Measurements from ENCODE around the gene EXOC6B.

EXOC6B gene

DNA sequence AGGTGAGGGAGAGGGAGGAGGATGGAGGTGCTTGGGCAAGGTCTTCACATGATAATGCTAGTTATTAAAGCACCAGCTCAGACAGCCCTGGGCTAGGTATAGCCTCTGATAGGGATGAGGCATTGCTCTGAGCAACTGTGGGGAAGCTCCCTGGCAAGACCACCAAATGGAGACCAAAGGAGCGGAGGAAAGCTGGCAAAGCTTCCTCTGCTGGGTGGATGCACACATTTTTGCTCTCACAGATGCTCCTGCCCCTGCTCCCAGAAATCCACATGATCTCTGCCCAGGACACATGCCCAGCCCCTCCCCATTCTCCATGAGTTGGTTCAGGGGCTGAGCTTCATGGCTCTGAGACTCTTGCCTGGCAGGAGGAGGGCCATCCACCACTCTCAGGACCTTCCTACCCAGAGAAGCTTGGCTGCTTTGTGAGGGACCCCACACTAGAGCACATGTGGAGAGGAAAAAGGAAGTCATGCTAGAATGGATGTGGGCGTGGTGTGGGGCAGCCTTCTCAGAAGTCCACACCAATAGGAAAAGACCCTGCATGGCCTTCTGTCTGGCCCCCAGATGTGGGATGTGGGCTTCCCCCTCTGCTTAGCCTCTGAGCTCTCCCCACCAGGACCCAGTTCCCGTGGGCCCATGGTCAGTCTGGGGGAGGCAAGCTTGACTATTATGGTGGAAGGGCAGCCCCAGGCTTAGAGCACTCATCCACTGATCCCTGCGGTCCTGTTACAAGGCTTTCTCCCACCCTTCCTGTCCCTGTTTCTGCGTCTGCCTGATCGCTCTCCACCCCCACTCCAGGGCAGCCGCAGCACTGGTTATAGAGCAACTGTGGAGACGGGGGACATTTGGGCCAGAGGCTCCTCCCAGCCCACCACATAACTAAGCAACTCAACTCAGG, 667.7 kb downstream of the EXOC6B start:
- 86 to 90% methylated on average over 8 of the region's 8 CpGs for WGBS, 2 experiments
- H3K9me3 ChIP-seq (ENCODE audit: control insufficient read depth, low read length) = no peaks in the 10 kb centered on the region
- no peaks in the 10 kb centered on the region for H3K27me3 ChIP-seq (ENCODE audit: control insufficient read depth, insufficient read depth, low read length, poor library complexity, severe bottlenecking)
- no peak overlapping the region for H3K4me3 ChIP-seq (ENCODE audit: insufficient read depth, low read depth, low read length)
- H3K27ac ChIP-seq (ENCODE audit: insufficient read depth, low read depth, low read length, poor library complexity, severe bottlenecking) = no peak overlapping the region
- no peaks in the 10 kb centered on the region for H3K36me3 ChIP-seq (ENCODE audit: control insufficient read depth, insufficient read depth, low read length)
- peaks cover 5% of the 10 kb centered on the region for H3K4me1 ChIP-seq (ENCODE audit: control insufficient read depth, insufficient read depth, low read length)

DNA sequence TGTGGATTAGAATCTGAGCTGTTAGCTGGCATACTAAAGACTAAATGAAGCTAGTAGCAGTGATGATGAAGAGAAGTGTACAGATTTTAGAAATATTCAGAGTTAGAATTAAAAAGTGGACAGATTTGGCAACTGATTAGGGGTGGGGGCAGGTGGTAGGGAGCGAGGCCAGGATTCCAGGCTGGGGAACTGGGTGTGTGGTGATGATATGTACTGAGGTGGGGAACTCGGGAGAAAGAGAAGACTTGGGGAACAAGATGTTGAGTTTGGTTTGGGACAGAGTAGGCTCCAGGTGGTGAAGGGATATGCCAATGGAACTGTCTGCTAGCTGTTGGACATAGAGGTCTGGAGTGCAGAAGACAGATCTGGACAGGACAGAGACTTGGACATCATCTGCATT, 669.0 kb downstream of the EXOC6B start:
- Histone ChIP-seq H3K27ac (ENCODE audit: insufficient read depth, low read depth, low read length, poor library complexity, severe bottlenecking) (no peak overlapping the region), H3K9me3 (ENCODE audit: control insufficient read depth, low read length) (no peaks in the 10 kb centered on the region), H3K4me3 (ENCODE audit: insufficient read depth, low read depth, low read length) (no peak overlapping the region), H3K4me1 (ENCODE audit: control insufficient read depth, insufficient read depth, low read length) (peaks cover 5% of the 10 kb centered on the region), H3K27me3 (ENCODE audit: control insufficient read depth, insufficient read depth, low read length, poor library complexity, severe bottlenecking) (no peaks in the 10 kb centered on the region), H3K36me3 (ENCODE audit: control insufficient read depth, insufficient read depth, low read length) (no peaks in the 10 kb centered on the region)
- 85 to 86% methylated on average over 2 of the region's 2 CpGs for WGBS, 2 experiments

DNA sequence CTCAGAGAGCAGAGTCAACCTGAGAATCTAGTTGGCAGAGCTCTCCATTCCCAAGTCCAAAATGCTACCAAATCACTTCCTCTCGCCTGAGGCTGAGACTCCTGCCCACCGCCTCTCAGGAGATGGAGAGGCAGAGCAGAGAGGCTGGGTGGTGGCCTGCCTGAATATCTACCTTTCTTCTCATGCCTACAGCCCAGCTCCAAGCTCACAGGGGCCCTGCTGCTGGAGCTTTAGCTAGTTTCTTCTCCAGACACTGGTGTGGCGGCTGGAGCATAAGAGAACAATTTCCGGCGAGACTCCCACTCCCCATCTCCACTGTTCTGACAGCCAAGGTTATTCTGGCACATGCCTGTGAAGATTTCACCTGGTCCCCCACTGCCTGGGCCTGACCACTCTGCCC, 670.1 kb downstream of the EXOC6B start:
- Histone ChIP-seq H3K4me1 (ENCODE audit: control insufficient read depth, insufficient read depth, low read length) (peaks cover 5% of the 10 kb centered on the region), H3K27me3 (ENCODE audit: control insufficient read depth, insufficient read depth, low read length, poor library complexity, severe bottlenecking) (peaks cover 7% of the 10 kb centered on the region), H3K9me3 (ENCODE audit: control insufficient read depth, low read length) (no peaks in the 10 kb centered on the region), H3K27ac (ENCODE audit: insufficient read depth, low read depth, low read length, poor library complexity, severe bottlenecking) (no peak overlapping the region), H3K36me3 (ENCODE audit: control insufficient read depth, insufficient read depth, low read length) (no peaks in the 10 kb centered on the region), H3K4me3 (ENCODE audit: insufficient read depth, low read depth, low read length) (no peak overlapping the region)
- 93 to 95% methylated on average over 5 of the region's 5 CpGs for WGBS, 2 experiments

DNA sequence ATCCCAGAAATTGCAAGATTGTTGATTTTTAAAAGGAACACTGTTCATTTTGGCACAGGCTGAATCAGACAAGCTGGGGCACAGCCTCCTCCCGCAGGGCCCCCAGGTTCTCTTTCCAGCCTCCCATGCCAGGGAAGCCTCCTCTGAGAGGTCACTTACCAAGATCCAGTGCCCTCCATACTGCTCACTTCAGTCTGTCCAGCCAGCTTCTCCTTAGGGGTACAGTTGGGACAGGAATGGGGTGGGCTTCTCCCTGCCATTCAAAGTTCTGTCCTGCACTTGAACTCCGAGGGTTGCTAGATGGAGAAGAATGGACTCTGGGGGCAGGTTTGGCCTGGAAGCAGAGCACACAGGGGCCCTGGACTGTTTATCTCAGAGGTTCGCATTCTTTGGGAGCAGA, 670.7 kb downstream of the EXOC6B start:
- no peaks in the 10 kb centered on the region for H3K9me3 ChIP-seq (ENCODE audit: control insufficient read depth, low read length)
- no peak overlapping the region for H3K4me3 ChIP-seq (ENCODE audit: insufficient read depth, low read depth, low read length)
- H3K36me3 ChIP-seq (ENCODE audit: control insufficient read depth, insufficient read depth, low read length) = no peaks in the 10 kb centered on the region
- WGBS, 2 experiments = 94 to 97% methylated on average over 3 of the region's 3 CpGs
- peaks cover 13% of the 10 kb centered on the region for H3K27me3 ChIP-seq (ENCODE audit: control insufficient read depth, insufficient read depth, low read length, poor library complexity, severe bottlenecking)
- peaks cover 6% of the 10 kb centered on the region for H3K4me1 ChIP-seq (ENCODE audit: control insufficient read depth, insufficient read depth, low read length)
- H3K27ac ChIP-seq (ENCODE audit: insufficient read depth, low read depth, low read length, poor library complexity, severe bottlenecking) = no peak overlapping the region

DNA sequence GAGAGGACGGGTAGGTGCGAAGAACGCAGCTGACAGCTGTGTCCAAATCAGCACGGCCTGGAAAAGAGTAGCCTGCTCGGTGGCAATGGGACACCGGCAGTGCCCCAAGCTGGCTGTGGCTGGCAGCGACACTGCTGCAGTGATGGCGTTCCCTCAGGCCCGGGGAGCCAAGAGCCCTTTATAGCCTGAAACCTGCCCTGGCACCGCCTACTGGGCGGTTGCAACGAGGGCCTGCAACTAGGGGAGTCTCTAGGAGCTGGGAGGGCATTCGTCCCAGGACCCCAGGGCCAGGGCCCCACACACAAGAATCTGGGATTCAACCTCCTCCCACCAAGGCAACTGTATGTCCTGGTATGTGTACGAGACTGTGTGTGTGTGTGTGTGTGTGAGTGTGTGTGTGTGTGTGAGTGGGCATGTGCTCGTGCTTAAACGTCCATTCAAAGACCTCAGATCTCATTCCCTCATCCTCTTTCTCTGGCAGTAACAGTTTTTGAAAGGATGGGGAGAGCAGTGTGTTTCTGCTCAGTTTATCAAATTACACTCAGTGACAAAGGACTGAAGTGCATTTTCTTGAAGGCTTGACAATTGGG, 671.4 kb downstream of the EXOC6B start:
- H3K36me3 ChIP-seq (ENCODE audit: control insufficient read depth, insufficient read depth, low read length) = no peaks in the 10 kb centered on the region
- 83 to 84% methylated on average over 15 to 16 of the region's 16 CpGs for WGBS, 2 experiments
- peaks cover 10% of the 10 kb centered on the region for H3K4me1 ChIP-seq (ENCODE audit: control insufficient read depth, insufficient read depth, low read length)
- H3K27ac ChIP-seq (ENCODE audit: insufficient read depth, low read depth, low read length, poor library complexity, severe bottlenecking) = no peak overlapping the region
- no peaks in the 10 kb centered on the region for H3K9me3 ChIP-seq (ENCODE audit: control insufficient read depth, low read length)
- peaks cover 20% of the 10 kb centered on the region for H3K27me3 ChIP-seq (ENCODE audit: control insufficient read depth, insufficient read depth, low read length, poor library complexity, severe bottlenecking)
- H3K4me3 ChIP-seq (ENCODE audit: insufficient read depth, low read depth, low read length) = no peak overlapping the region

DNA sequence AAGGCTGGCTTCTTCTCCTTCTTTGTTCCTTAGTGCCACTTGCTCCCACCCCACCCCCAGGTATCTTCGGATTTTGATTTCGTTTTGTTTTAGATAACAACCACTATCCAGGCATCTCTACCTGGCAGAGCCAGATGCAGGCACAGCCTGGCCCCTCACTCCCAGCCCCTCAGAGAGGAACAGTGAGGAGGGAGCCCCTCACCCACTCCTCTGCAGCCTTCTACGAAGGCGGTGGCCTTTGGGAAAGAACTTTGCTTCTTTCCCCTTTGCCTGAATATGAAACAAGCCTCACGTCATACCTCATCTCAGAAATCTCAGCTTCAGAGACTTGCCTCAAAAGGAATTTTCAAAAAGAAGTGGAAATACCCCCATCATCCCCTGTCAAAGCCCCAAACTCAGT, 671.9 kb downstream of the EXOC6B start:
- WGBS, 2 experiments = 92% methylated on average over 5 of the region's 5 CpGs
- Histone ChIP-seq H3K27me3 (ENCODE audit: control insufficient read depth, insufficient read depth, low read length, poor library complexity, severe bottlenecking) (peaks cover 26% of the 10 kb centered on the region), H3K4me1 (ENCODE audit: control insufficient read depth, insufficient read depth, low read length) (peaks cover 10% of the 10 kb centered on the region), H3K27ac (ENCODE audit: insufficient read depth, low read depth, low read length, poor library complexity, severe bottlenecking) (no peak overlapping the region), H3K9me3 (ENCODE audit: control insufficient read depth, low read length) (no peaks in the 10 kb centered on the region), H3K36me3 (ENCODE audit: control insufficient read depth, insufficient read depth, low read length) (no peaks in the 10 kb centered on the region), H3K4me3 (ENCODE audit: insufficient read depth, low read depth, low read length) (no peak overlapping the region)

DNA sequence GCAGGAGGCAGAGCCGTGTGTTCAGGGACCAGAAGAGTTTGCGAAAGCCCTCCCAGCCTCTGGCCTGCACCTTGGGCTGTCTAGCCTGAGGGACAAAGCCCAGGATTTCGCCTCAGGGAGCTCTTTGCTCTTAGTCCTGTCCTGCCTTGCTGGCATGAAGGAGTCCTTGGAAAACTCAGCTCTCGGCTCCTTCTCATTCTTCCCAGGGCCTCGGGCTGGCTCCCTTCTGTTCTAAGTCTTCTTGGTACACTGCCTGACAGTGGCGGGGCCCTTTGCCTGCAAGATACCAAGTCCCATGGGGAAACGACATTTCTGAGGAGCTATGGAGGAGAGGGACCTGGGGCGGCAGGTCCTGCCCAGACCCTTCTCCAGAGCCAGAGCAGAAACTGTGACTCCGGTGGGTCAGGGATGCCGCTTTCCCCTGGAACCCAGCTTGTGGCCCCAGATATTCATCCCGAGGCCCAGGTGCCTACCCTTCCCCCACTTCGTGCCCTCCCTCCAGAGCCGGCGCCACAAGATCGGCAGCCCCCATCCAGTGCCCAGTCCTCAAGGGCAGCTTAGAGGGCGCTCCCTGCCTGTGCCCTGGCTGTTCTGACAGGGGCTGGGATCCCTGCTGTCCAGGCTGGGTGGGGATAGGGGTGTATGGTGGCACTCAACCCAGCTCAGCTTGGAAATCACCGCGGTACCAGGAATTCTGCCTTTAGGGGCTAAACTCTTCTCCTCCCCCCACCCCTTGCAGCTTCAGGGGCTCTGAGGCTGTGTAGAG, 672.6 kb downstream of the EXOC6B start:
- Histone ChIP-seq H3K27me3 (ENCODE audit: control insufficient read depth, insufficient read depth, low read length, poor library complexity, severe bottlenecking) (peaks cover 33% of the 10 kb centered on the region), H3K27ac (ENCODE audit: insufficient read depth, low read depth, low read length, poor library complexity, severe bottlenecking) (no peak overlapping the region), H3K4me3 (ENCODE audit: insufficient read depth, low read depth, low read length) (no peak overlapping the region), H3K4me1 (ENCODE audit: control insufficient read depth, insufficient read depth, low read length) (peaks cover 10% of the 10 kb centered on the region), H3K9me3 (ENCODE audit: control insufficient read depth, low read length) (no peaks in the 10 kb centered on the region), H3K36me3 (ENCODE audit: control insufficient read depth, insufficient read depth, low read length) (no peaks in the 10 kb centered on the region)
- WGBS, 2 experiments = 89 to 90% methylated on average over 18 of the region's 18 CpGs

DNA sequence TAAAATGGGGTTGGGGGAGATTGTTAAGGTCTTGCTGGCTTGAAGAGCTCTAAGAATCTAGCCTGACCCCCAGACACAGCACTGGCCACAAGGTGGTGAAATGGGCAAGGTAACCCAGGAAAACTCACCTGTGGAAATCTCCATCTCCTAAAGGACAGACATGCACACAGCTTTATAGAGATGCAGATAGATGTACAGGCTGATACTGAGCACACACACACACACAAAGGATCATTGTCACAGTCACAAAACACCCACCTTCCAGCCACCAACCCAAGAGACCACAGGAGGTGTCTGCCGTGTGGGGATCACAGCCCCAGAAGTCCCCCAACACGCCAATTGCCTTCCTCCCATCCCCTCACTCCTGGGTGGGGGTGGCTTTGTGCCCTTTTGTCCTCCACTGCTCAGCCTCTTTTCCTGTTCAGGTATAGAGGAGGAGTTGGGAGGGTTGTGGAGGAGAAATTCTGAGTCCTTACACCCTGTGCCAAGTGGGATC, 674.9 kb downstream of the EXOC6B start:
- H3K27me3 ChIP-seq (ENCODE audit: control insufficient read depth, insufficient read depth, low read length, poor library complexity, severe bottlenecking) = peaks cover 56% of the 10 kb centered on the region

DNA sequence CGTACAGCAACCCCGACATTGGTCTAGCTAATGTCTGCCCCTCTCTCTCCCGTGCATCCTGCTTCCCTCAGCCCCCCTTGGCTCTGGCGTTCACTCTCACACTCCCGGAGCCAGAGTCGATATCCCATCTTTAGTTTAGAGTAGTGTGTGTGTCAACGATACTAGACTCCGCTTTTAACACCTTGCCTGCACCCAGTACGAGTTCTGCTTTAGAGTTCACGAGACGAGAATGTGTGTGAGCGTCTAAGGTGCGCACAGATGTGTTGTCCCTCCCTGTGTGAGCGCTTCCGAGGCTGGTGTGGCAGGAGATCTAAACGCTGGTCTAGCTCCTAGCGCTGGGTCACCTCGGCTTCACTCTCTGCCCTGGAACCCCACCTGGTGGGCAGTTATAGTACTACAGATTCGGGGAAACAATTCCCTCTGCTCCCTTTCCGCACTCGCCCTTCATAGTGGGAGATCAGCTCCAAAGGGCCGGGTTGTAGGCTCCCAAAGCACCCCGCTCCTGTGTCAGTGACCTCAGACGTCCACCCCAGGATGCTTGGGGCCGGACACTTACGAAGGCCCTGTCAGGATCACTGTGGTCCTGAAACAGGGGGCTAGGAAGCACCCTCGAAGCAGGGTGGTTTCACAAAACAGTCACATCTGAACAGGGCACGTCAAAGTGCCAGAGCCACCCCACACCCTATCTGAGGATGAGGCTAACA, 675.5 kb downstream of the EXOC6B start:
- Histone ChIP-seq H3K27ac (ENCODE audit: insufficient read depth, low read depth, low read length, poor library complexity, severe bottlenecking) (no peak overlapping the region), H3K36me3 (ENCODE audit: control insufficient read depth, insufficient read depth, low read length) (no peaks in the 10 kb centered on the region), H3K4me3 (ENCODE audit: insufficient read depth, low read depth, low read length) (peak overlapping the region; percentile 11), H3K27me3 (ENCODE audit: control insufficient read depth, insufficient read depth, low read length, poor library complexity, severe bottlenecking) (peaks cover 62% of the 10 kb centered on the region), H3K9me3 (ENCODE audit: control insufficient read depth, low read length) (no peaks in the 10 kb centered on the region), H3K4me1 (ENCODE audit: control insufficient read depth, insufficient read depth, low read length) (peaks cover 20% of the 10 kb centered on the region)
- WGBS, 2 experiments = 8 to 9% methylated on average over 28 of the region's 28 CpGs

More for the DNA sequence above, 674.9 kb downstream of the EXOC6B start:
- Histone ChIP-seq H3K27ac (ENCODE audit: insufficient read depth, low read depth, low read length, poor library complexity, severe bottlenecking) (no peak overlapping the region), H3K36me3 (ENCODE audit: control insufficient read depth, insufficient read depth, low read length) (no peaks in the 10 kb centered on the region), H3K4me3 (ENCODE audit: insufficient read depth, low read depth, low read length) (no peak overlapping the region), H3K4me1 (ENCODE audit: control insufficient read depth, insufficient read depth, low read length) (peaks cover 18% of the 10 kb centered on the region), H3K9me3 (ENCODE audit: control insufficient read depth, low read length) (no peaks in the 10 kb centered on the region)
- 83 to 88% methylated on average over 1 to 2 of the region's 2 CpGs for WGBS, 2 experiments

All from ectodermal cell (in vitro differentiated cells).